Measurements from ENCODE around the gene EHBP1.
"Not testable (repeated sequence)": the region's sequence is repeated elsewhere in the genome, so short reads cannot be mapped to it uniquely, and the experiment has no call there.

The EHBP1 gene

GRCh38 chr2:62749111-62749510 lies 43.6 kb downstream of the EHBP1 start:
- not testable (repeated sequence) for H3K79me1 ChIP-seq (ENCODE audit: low read depth, low read length)

GRCh38 chr2:62757029-62757428 lies 51.5 kb downstream of the EHBP1 start:
- Histone ChIP-seq H3K9ac (ENCODE audit: low read depth, low read length, poor library complexity) (no peak overlapping the region), H3K4me2 (ENCODE audit: insufficient read depth, low read length, poor library complexity, severe bottlenecking) (no peak overlapping the region), H2BK12ac (ENCODE audit: low read length) (no peak overlapping the region), H4K91ac (ENCODE audit: low read depth, low read length, poor library complexity) (no peak overlapping the region), H3K9me3 (replicated peaks in 1 of 2; ENCODE audit: control insufficient read depth in 2 of 2, insufficient read depth in 1 of 2, low read depth in 1 of 2, low read length in 2 of 2) (peaks cover 0 to 18% of the 10 kb centered on the region in 2 donors), H3K18ac (ENCODE audit: low read length) (no peak overlapping the region), H3K14ac (ENCODE audit: low read length) (no peak overlapping the region), H3K36me3 (replicated peaks in 1 of 2; ENCODE audit: control insufficient read depth in 2 of 2, insufficient read depth in 2 of 2, low read length in 2 of 2) (no peaks in the 10 kb centered on the region), H3K4me3 (ENCODE audit: low read length in 2 of 2) (no peak overlapping the region), H3K27ac (replicated peaks; ENCODE audit: low read length) (no peak overlapping the region), H2BK120ac (ENCODE audit: low read depth, low read length) (no peak overlapping the region), H3K27me3 (ENCODE audit: control insufficient read depth in 3 of 3, insufficient read depth in 3 of 3, low read depth in 1 of 3, low read length in 3 of 3) (no peaks in the 10 kb centered on the region), H4K8ac (ENCODE audit: low read depth, low read length) (no peak overlapping the region), H2AK5ac (ENCODE audit: low read depth, low read length) (no peak overlapping the region), H2BK5ac (ENCODE audit: low read length) (no peak overlapping the region), H2AFZ (ENCODE audit: low read length) (no peak overlapping the region), H3K4me1 (ENCODE audit: control insufficient read depth in 2 of 2, insufficient read depth in 1 of 2, low read depth in 1 of 2, low read length in 2 of 2) (no peaks in the 10 kb centered on the region), H3K23ac (ENCODE audit: low read depth, low read length, poor library complexity) (no peak overlapping the region), H3K4ac (ENCODE audit: low read length) (no peak overlapping the region), H3K79me1 (ENCODE audit: low read depth, low read length) (no peaks in the 10 kb centered on the region), H2BK15ac (ENCODE audit: low read length) (no peak overlapping the region)
- WGBS, 2 donors (ENCODE audit: extremely low coverage in 2 of 2, insufficient read length in 2 of 2, insufficient replicate concordance in 1 of 2), result no CpG with 5 or more reads among the region's 3 CpGs
- no peak for DNase-seq (ENCODE audit: low spot score)

More at GRCh38 chr2:62749111-62749510, 43.6 kb downstream of the EHBP1 start:
- not testable (repeated sequence) for H3K9ac ChIP-seq (ENCODE audit: low read depth, low read length, poor library complexity); H3K18ac ChIP-seq (ENCODE audit: low read length); H2BK5ac ChIP-seq (ENCODE audit: low read length); H2BK12ac ChIP-seq (ENCODE audit: low read length); H3K4me2 ChIP-seq (ENCODE audit: insufficient read depth, low read length, poor library complexity, severe bottlenecking); H2AK5ac ChIP-seq (ENCODE audit: low read depth, low read length); H3K4me1 ChIP-seq (ENCODE audit: control insufficient read depth in 2 of 2, insufficient read depth in 1 of 2, low read depth in 1 of 2, low read length in 2 of 2); DNase-seq (ENCODE audit: low spot score); H3K36me3 ChIP-seq (replicated peaks in 1 of 2; ENCODE audit: control insufficient read depth in 2 of 2, insufficient read depth in 2 of 2, low read length in 2 of 2); H3K23ac ChIP-seq (ENCODE audit: low read depth, low read length, poor library complexity); H2AFZ ChIP-seq (ENCODE audit: low read length); H4K8ac ChIP-seq (ENCODE audit: low read depth, low read length); H3K9me3 ChIP-seq (replicated peaks in 1 of 2; ENCODE audit: control insufficient read depth in 2 of 2, insufficient read depth in 1 of 2, low read depth in 1 of 2, low read length in 2 of 2); H3K27me3 ChIP-seq (ENCODE audit: control insufficient read depth in 3 of 3, insufficient read depth in 3 of 3, low read depth in 1 of 3, low read length in 3 of 3); H4K91ac ChIP-seq (ENCODE audit: low read depth, low read length, poor library complexity); H3K27ac ChIP-seq (replicated peaks; ENCODE audit: low read length); H2BK15ac ChIP-seq (ENCODE audit: low read length); H2BK120ac ChIP-seq (ENCODE audit: low read depth, low read length); H3K4me3 ChIP-seq (ENCODE audit: low read length in 2 of 2); H3K14ac ChIP-seq (ENCODE audit: low read length); H3K4ac ChIP-seq (ENCODE audit: low read length)
- WGBS, 2 donors (ENCODE audit: extremely low coverage in 2 of 2, insufficient read length in 2 of 2, insufficient replicate concordance in 1 of 2), result no CpG with 5 or more reads among the region's 1 CpG

- Histone ChIP-seq H3K9ac (ENCODE audit: low read depth, low read length, poor library complexity) (no peak overlapping the region), H4K8ac (ENCODE audit: low read depth, low read length) (no peak overlapping the region), H3K18ac (ENCODE audit: low read length) (no peak overlapping the region), H3K79me1 (ENCODE audit: low read depth, low read length) (no peaks in the 10 kb centered on the region), H2BK15ac (ENCODE audit: low read length) (no peak overlapping the region), H3K27me3 (ENCODE audit: control insufficient read depth in 3 of 3, insufficient read depth in 3 of 3, low read depth in 1 of 3, low read length in 3 of 3) (no peaks in the 10 kb centered on the region), H3K14ac (ENCODE audit: low read length) (no peak overlapping the region), H3K4me1 (ENCODE audit: control insufficient read depth in 2 of 2, insufficient read depth in 1 of 2, low read depth in 1 of 2, low read length in 2 of 2) (no peaks in the 10 kb centered on the region), H3K23ac (ENCODE audit: low read depth, low read length, poor library complexity) (no peak overlapping the region), H3K4me2 (ENCODE audit: insufficient read depth, low read length, poor library complexity, severe bottlenecking) (no peak overlapping the region), H3K4ac (ENCODE audit: low read length) (no peak overlapping the region), H2BK5ac (ENCODE audit: low read length) (no peak overlapping the region), H2BK12ac (ENCODE audit: low read length) (no peak overlapping the region), H3K4me3 (ENCODE audit: low read length in 2 of 2) (no peak overlapping the region), H2AK5ac (ENCODE audit: low read depth, low read length) (no peak overlapping the region), H4K91ac (ENCODE audit: low read depth, low read length, poor library complexity) (no peak overlapping the region), H3K9me3 (replicated peaks in 1 of 2; ENCODE audit: control insufficient read depth in 2 of 2, insufficient read depth in 1 of 2, low read depth in 1 of 2, low read length in 2 of 2) (peaks cover 0 to 6% of the 10 kb centered on the region in 2 donors), H3K36me3 (replicated peaks in 1 of 2; ENCODE audit: control insufficient read depth in 2 of 2, insufficient read depth in 2 of 2, low read length in 2 of 2) (no peaks in the 10 kb centered on the region), H2AFZ (ENCODE audit: low read length) (no peak overlapping the region), H2BK120ac (ENCODE audit: low read depth, low read length) (no peak overlapping the region), H3K27ac (replicated peaks; ENCODE audit: low read length) (no peak overlapping the region)
- no peak for DNase-seq (ENCODE audit: low spot score)
- WGBS, 2 donors (ENCODE audit: extremely low coverage in 2 of 2, insufficient read length in 2 of 2, insufficient replicate concordance in 1 of 2), result no CpG with 5 or more reads among the region's 2 CpGs
These were observed 54.5 kb downstream of the EHBP1 start for GRCh38 chr2:62760026-62760425.

- no peak overlapping the region for H3K27ac ChIP-seq (replicated peaks; ENCODE audit: low read length)
- H4K8ac ChIP-seq (ENCODE audit: low read depth, low read length), result no peak overlapping the region
- H2BK5ac ChIP-seq (ENCODE audit: low read length), result no peak overlapping the region
- H3K9me3 ChIP-seq (replicated peaks in 1 of 2; ENCODE audit: control insufficient read depth in 2 of 2, insufficient read depth in 1 of 2, low read depth in 1 of 2, low read length in 2 of 2), result peaks cover 0 to under 1% of the 10 kb centered on the region in 2 donors
- H3K4me1 ChIP-seq (ENCODE audit: control insufficient read depth in 2 of 2, insufficient read depth in 1 of 2, low read depth in 1 of 2, low read length in 2 of 2), result no peaks in the 10 kb centered on the region
- no peaks in the 10 kb centered on the region for H3K79me1 ChIP-seq (ENCODE audit: low read depth, low read length)
- H3K4me3 ChIP-seq (ENCODE audit: low read length in 2 of 2), result no peak overlapping the region
- H2AK5ac ChIP-seq (ENCODE audit: low read depth, low read length), result no peak overlapping the region
- no peak for DNase-seq (ENCODE audit: low spot score)
- no peaks in the 10 kb centered on the region for H3K36me3 ChIP-seq (replicated peaks in 1 of 2; ENCODE audit: control insufficient read depth in 2 of 2, insufficient read depth in 2 of 2, low read length in 2 of 2)
- no peak overlapping the region for H3K18ac ChIP-seq (ENCODE audit: low read length)
- no peak overlapping the region for H3K14ac ChIP-seq (ENCODE audit: low read length)
- no peak overlapping the region for H3K4ac ChIP-seq (ENCODE audit: low read length)
- H3K9ac ChIP-seq (ENCODE audit: low read depth, low read length, poor library complexity), result no peak overlapping the region
- no peak overlapping the region for H4K91ac ChIP-seq (ENCODE audit: low read depth, low read length, poor library complexity)
- WGBS, 2 donors (ENCODE audit: extremely low coverage in 2 of 2, insufficient read length in 2 of 2, insufficient replicate concordance in 1 of 2), result no CpG with 5 or more reads among the region's 2 CpGs
- no peak overlapping the region for H2BK120ac ChIP-seq (ENCODE audit: low read depth, low read length)
- H2BK15ac ChIP-seq (ENCODE audit: low read length), result no peak overlapping the region
- H3K23ac ChIP-seq (ENCODE audit: low read depth, low read length, poor library complexity), result no peak overlapping the region
- H3K27me3 ChIP-seq (ENCODE audit: control insufficient read depth in 3 of 3, insufficient read depth in 3 of 3, low read depth in 1 of 3, low read length in 3 of 3), result no peaks in the 10 kb centered on the region
- no peak overlapping the region for H2BK12ac ChIP-seq (ENCODE audit: low read length)
- H2AFZ ChIP-seq (ENCODE audit: low read length), result no peak overlapping the region
- H3K4me2 ChIP-seq (ENCODE audit: insufficient read depth, low read length, poor library complexity, severe bottlenecking), result no peak overlapping the region
These were observed 55.0 kb downstream of the EHBP1 start for GRCh38 chr2:62760555-62760954.
